ENCODE results near the gene MARK4. TPM values are rescaled to one million over a fixed set of nuclear protein-coding genes. Genes with fewer than 3 reads are reported as not detected.
"Not testable (repeated sequence)": the region's sequence is repeated elsewhere in the genome, so short reads cannot be mapped to it uniquely, and the experiment has no call there.

MARK4 gene
- total RNA-seq, 2 donors from 2014 or later = 18.2 to 24.1 TPM

DNA sequence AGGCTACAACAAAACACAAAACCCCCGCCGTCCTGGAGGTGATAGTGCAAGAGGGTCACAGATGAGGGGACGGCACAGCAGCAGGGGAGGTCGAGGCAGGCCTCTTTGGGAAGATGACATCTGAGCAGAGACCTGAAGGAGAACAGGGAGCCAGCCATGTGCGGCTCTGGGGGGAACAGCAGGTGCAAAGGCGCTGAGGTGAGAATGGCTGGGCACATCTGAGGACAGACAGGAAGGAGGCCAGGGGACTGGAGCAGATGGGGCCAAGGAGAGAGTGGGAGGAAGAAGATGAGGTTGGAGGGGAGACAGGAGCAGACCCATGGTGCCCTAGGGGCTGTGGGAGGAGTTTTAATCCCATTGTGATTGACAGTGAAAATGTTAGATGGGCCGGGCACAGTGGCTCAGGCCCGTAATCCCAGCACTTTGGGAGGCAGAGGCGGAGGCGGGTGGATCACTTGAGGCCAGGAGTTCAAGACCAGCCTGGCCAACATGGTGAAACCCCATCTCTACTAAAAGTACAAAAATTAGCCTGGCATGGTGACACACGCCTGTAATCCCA, 73.4 kb downstream of the MARK4 start:
- Histone ChIP-seq H3K27me3 (no peaks in the 10 kb centered on the region), H3K4me3 (peak overlapping the region; percentile 35 to 56), H3K9me3 (no peaks in the 10 kb centered on the region), H3K27ac (peak overlapping the region; percentile 86 to 95), H3K4me1 (peaks cover 0 to 20% of the 10 kb centered on the region in 2 donors), H3K36me3 (peaks cover 2% of the 10 kb centered on the region)
- TF ChIP-seq, protein P1, sequence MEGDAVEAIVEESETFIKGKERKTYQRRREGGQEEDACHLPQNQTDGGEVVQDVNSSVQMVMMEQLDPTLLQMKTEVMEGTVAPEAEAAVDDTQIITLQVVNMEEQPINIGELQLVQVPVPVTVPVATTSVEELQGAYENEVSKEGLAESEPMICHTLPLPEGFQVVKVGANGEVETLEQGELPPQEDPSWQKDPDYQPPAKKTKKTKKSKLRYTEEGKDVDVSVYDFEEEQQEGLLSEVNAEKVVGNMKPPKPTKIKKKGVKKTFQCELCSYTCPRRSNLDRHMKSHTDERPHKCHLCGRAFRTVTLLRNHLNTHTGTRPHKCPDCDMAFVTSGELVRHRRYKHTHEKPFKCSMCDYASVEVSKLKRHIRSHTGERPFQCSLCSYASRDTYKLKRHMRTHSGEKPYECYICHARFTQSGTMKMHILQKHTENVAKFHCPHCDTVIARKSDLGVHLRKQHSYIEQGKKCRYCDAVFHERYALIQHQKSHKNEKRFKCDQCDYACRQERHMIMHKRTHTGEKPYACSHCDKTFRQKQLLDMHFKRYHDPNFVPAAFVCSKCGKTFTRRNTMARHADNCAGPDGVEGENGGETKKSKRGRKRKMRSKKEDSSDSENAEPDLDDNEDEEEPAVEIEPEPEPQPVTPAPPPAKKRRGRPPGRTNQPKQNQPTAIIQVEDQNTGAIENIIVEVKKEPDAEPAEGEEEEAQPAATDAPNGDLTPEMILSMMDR (IDR thresholded peaks at IDR 0.05) = no peak
- DNase-seq (ENCODE audit: low spot score) = no peak

DNA sequence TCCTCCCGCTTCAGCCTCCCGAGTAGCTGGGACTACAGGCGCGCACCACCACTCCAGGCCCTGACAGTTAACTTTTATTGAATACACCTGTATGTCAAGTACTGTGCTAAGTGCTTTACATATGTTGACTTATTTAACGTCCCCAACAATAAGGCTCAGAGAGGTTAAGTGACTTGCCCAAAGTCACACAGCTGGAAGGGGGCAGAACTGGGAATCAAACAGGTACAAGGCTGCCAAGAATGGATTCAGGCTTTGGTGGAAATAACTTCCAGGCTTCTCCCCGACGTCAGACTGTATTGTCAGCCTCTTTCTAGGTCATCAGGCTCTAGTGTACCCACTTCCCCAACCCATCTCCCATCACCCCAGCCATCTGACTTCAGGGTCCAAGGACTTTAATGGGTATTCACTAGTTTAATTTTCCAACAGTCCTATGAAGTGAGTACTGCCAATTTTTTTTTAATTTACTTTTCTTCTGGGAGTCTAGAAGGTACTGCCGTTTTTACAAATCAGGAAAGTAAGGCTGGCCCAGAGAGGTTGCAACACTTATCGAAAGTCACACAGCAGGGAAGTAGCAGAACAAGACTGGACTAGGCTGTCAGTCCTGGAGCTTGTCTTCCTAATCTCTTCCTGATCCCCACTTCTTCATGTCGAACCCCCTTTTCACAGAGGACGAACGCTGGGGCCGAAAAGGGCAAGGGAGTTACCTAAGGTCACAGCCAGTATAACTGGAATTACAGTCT, 76.5 kb downstream of the MARK4 start:
- H3K4me3 ChIP-seq = no peak overlapping the region
- DNase-seq (ENCODE audit: low spot score) = no peak
- H3K27ac ChIP-seq = no peak overlapping the region
- H3K9me3 ChIP-seq = no peaks in the 10 kb centered on the region
- peaks cover 0 to 19% of the 10 kb centered on the region in 2 donors for H3K4me1 ChIP-seq
- TF ChIP-seq, protein P1 (IDR thresholded peaks at IDR 0.05) = no peak
- H3K27me3 ChIP-seq = no peaks in the 10 kb centered on the region
- H3K36me3 ChIP-seq = no peaks in the 10 kb centered on the region

DNA sequence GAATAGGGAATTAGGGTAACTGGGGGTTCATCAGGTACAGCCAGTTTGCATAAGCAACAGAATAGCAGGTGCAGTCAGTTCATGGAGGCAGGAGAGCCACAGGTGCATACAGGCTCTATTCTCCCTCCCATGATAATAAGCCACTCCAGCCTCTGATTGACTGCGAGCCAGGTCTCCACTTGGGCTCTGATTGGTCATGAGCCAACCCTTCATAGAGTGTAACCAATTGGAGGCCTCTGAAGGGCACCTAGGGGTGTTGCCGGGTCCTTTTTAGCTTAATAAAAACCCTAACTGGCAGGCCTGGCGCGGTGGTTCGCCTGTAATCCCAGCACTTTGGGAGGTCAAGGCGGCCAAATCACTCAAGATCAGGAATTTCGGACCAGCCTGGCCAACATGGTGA, 80.3 kb downstream of the MARK4 start:
- Histone ChIP-seq H3K4me1 (peaks cover 0 to 3% of the 10 kb centered on the region in 2 donors), H3K4me3 (no peak overlapping the region), H3K9me3 (no peaks in the 10 kb centered on the region), H3K27me3 (no peaks in the 10 kb centered on the region), H3K27ac (no peak overlapping the region), H3K36me3 (no peaks in the 10 kb centered on the region)
- TF ChIP-seq, protein P1 (IDR thresholded peaks at IDR 0.05) = no peak
- DNase-seq (ENCODE audit: low spot score) = no peak

DNA sequence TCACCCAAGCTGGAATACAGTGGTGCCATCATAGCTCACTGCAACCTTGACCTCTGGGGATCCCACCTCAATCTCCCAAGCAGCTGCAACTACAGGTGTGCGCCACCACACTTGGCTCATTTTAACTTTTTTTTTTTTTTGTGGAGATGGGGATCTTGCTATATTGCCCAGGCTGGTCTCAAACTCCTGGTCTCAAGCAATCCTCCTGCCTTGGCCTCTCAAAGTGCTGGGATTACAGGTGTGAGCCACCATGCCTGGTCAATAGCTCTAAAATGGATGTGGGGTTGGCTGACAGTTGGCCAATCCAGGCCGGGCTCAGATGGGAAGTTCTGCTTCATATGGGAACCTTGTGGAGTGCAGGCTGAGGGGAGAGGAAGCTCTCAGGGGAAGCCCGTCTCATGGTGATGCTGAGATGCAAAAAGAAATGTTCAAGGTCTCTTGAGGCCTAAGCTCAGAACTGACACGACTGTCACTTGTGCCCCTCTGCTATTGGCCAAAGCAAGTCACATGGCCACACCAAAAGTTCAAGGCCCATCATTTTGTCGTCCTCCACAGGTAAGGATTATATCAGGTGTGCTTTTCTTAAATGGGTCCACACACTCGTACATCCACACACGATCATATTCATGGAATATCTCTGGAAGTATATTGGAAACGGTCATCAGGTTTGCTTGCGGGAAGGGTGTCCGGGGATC, 82.7 kb downstream of the MARK4 start:
- peaks cover 0 to 5% of the 10 kb centered on the region in 2 donors for H3K4me1 ChIP-seq
- TF ChIP-seq, protein P1 (IDR thresholded peaks at IDR 0.05) = no peak
- H3K27me3 ChIP-seq = no peaks in the 10 kb centered on the region
- no peaks in the 10 kb centered on the region for H3K9me3 ChIP-seq
- no peak overlapping the region for H3K4me3 ChIP-seq
- H3K27ac ChIP-seq = no peak overlapping the region
- DNase-seq (ENCODE audit: low spot score) = no peak
- no peaks in the 10 kb centered on the region for H3K36me3 ChIP-seq

DNA sequence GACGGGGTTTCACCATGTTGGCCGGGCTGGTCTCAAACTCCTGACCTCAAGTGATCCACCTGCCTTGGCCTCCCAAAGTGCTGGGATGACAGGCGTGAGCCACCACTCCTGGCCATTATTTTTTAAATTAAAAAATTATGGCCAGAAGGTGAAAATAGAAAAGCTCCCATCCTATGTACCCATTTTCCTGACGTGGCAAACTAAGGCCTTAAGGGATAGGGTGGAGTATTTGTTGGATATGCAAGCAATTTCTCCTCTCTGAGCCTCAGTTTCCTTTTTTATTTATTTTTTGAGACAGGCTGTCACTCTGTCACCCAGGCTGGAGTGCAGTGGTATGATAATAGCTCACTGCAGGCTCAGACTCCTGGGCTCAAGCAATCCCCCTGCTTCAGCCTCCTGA, 83.8 kb downstream of the MARK4 start:
- not testable (repeated sequence) for H3K36me3 ChIP-seq; H3K4me3 ChIP-seq; H3K9me3 ChIP-seq; DNase-seq (ENCODE audit: low spot score); H3K4me1 ChIP-seq; H3K27ac ChIP-seq; H3K27me3 ChIP-seq

DNA sequence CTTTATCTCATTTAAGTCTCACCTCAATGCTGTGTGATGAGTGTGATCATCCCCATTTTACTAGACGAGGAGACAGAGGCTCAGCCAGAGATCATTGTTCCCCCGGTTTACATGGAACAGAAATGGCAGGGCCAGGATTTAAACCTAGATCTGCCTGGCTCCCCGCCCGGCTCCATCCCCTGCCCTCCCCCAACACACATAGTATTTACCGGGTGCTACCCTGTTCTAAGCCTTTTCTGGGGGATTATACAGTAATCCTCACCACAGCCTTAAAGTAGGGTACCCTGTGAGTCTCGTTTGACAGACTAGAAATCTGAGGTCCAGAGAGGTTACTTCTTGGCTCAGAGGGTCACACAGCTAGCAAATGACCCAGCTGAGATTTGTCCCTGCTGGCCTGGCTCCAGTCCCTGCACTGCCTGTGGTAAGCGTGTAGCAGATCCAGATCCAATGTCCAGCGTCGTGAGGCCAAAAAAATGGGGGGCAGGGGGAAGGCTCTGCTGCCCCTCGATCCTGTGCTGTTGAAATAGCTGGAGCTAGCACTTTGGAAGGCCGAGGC, 85.7 kb downstream of the MARK4 start:
- no peaks in the 10 kb centered on the region for H3K9me3 ChIP-seq
- no peaks in the 10 kb centered on the region for H3K36me3 ChIP-seq
- DNase-seq (ENCODE audit: low spot score) = no peak
- H3K27ac ChIP-seq = no peak overlapping the region
- TF ChIP-seq, protein P1 (IDR thresholded peaks at IDR 0.05) = no peak
- H3K4me3 ChIP-seq = no peak overlapping the region
- H3K4me1 ChIP-seq = peaks cover 0 to 17% of the 10 kb centered on the region in 2 donors
- H3K27me3 ChIP-seq = peaks cover 0 to 10% of the 10 kb centered on the region in 2 donors

Data from right atrium auricular region (tissue), 2 donors.